D721Med (cell line): ENCODE results near the gene ERN1.
"Not testable (repeated sequence)": the region's sequence is repeated elsewhere in the genome, so short reads cannot be mapped to it uniquely, and the experiment has no call there.

Experiments
- DNase-seq: peaks from one replicate; pipeline ENCODE4 v3.0.0; 2011; ENCODE audit warnings: low spot score; ENCODE audit not compliant: insufficient read length
- FAIRE-seq: peaks from 2 replicates; lab custom pipeline; 2011; peaks lifted over from hg19 to GRCh38; lab: Jason Lieb, UNC
- CTCF ChIP-seq: IDR thresholded peaks from 2 replicates; pipeline ENCODE4 v1.5.1; 2012; ENCODE audit warnings: mild to moderate bottlenecking, control low read depth; ENCODE audit not compliant: insufficient read depth; ENCODE audit errors: missing control alignments

The ERN1 gene

GRCh38 chr17:64129765-64130558 is at the start of gene ERN1:
Gene ERN1 (minus strand): TSS chr17:64130144. CDS start chr17:64130029, 115 bp downstream.
- peak; percentile 92 for DNase-seq
- no peak for FAIRE-seq
- peak; percentile 1 for TF ChIP-seq CTCF

DNA sequence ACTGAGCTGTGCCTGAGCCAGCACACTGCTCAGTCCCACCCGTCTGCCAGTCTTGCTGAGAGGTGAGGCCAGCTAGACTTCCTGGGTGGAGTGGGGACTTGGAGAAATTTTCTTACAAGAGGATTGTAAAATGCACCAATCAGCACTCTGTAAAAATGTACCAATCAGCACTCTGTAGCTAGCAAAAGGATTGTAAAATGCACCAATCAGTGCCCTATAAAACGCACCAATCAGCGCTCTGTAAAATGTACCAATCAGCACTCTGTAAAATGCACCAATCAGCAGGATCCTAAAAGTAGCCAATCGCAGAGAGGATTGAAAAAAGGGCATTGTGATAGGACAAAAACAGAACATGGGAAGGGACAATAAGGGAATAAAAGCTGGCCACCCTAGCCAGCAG is 49.1 kb upstream of the ERN1 start:
- DNase-seq, FAIRE-seq: not testable (repeated sequence)

DNA sequence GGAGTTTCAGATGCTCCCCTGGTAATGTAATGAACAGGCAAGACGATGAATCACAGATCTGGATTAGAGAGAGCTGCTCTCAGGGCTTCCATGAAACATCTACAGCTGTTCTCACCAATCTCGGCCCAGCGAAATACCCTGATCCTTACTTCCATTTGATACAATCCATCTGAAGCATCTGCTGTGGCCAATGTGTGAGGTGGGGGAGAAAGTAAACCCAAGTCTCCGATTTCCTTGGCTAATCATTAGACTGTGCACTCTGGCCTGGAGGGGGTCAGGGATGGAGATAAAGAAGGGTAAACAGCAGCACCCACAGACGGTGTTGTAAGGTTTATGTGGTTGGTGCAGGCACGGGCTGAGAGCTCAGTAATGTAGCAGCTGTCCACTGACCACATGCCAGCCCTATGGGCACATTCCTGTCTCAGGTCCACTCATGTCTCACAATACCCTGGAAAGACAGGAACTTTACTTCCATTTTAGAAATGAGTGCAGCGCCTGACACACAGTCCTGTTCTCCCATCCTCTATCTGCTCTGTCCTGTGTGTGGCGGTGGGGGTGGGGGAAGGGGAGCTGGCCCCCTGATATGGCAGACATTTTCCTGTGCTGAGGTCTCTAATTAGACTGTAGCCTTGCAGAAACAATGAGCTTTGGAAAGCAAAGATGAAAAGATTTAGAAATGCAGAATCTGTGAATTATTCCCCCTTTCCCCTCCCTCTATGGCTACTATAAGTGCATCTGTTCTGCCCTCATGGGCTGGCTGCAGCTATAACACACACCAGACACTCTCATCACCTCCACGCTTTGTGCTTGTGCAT is 48.3 kb upstream of the ERN1 start:
- no peak for DNase-seq
- FAIRE-seq, result no peak
- no peak for TF ChIP-seq CTCF

DNA sequence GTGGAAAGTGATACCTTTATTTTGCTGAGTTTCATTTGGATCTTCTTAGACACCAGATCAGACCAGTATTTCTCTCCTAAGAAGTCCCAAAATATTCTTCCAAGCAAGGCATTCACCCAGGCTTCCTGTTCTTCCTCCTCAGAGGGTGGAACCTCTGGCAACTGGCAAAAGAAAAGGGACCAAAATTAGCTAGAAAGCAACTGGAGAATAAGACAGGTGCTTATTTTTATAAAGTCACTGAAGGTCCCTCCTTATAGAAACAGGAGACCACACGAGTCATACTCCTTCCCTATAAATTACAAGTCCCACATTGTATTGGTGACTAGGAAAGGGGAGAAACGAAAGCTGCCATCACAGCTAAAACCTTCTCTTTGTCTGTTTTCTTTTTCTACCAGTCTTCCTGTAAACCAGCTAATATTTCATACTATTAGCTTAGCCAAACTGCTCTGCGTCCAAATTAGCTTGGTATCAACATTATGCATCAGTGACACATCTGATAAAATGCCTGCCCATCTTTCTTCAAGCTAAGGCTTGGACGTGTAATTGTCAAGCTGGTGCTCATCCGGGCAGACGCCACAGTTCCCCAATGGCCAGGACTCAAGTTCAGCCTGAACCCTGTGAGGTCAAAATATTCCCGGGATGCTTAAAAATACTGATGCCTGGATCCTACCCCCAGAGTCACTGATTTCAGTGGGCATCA is 47.5 kb upstream of the ERN1 start:
- no peak for TF ChIP-seq CTCF
- FAIRE-seq (no peak), DNase-seq (no peak)

DNA sequence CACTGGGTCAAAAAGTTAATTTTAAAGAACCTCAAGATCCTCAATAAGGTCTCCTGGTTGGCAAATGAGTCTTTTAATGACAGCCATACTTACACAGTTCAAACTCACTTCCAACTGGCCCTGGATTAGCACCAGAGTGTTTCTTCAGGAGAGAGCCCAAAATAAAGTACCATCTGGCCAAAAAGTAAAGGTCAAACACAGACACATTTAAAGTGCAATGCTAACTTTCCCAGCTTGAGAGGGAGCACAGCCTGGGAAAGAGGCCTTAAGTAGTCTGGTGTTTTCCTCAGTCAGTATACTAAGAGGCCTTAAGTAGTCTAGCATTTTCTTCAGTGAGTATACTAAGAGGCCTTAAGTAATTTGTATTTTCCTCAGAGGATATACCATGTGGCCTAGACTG is 46.6 kb upstream of the ERN1 start:
- no peak for FAIRE-seq

DNA sequence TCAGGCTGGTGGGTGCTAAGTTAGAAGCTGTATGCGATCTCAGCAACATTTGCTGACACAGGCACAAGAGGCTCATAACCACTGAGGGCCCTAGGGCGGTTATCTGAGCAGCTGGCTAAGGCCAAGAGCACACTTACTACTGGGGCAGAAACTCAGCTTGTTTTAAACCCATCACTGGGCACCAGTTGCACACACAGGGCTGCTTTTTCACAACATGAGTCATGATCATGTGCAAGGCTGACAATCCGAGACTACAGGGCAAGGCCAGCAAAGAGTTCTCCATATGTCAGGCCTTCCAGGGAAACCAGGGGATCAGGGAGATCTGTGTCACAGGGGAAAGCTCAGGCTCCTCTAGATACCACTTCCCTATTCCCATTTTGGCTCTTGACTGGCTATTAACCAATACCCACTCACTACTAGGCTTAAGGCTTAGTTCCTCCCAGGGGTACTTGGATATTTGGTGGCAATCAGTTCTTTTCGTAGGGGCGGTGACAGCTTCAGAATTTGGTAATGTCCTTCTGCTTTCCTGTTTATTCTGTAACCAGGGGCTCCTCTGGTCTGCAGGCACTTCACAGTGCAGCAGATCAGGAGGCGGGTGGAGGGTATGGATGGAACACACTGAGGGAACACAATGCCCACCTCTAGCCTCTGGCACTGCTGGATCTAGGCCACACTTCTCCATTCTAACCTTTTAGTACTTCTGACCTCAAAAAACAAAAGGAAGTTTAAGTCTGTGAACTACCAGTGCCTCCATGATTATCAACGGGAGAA is 44.9 kb upstream of the ERN1 start:
- DNase-seq, result no peak
- no peak for FAIRE-seq

More for the DNA sequence above, 46.6 kb upstream of the ERN1 start:
- no peak for DNase-seq
- TF ChIP-seq CTCF, result no peak

More for the DNA sequence above, 44.9 kb upstream of the ERN1 start:
- TF ChIP-seq CTCF, result no peak
